PC-9 (cell line): ENCODE data around the gene KLHL40.

ENCODE experiments used
- EZH2 ChIP-seq: fragments of 200-600 bp; sonication (generic); IDR thresholded peaks from 2 replicates; pipeline ENCODE4 v1.8.0; 2017; ENCODE audit warnings: antibody characterized with exemption, low read depth
- TF ChIP-seq, protein P1 (sequence below): fragments of 200-600 bp; sonication (generic); conservative IDR thresholded peaks from 2 replicates; pipeline ENCODE4 v1.6.1; 2017; ENCODE audit warnings: mixed run types, antibody characterized with exemption, mild to moderate bottlenecking, moderate library complexity

DNA sequence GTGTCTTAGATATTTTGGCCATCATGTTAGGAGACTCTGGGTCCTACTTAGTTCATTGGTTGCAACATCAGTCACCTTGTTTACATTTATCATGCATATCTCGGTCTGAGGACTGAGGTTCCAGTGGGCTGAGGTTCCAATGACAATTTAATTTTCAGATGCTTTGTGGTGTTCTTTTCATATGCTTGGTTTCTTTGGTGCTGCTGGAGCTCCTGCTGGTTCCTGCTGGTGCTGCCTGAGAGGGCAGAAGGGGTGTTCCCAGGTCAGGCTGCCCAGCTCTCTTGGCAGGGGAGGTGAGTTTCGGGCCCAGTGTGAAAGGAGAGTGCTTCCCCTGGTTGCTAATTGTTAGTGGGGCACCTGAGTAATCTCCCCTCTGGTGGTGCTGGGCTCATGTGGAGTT lies 6.9 kb upstream of the KLHL40 start:
- TF ChIP-seq, protein P1, sequence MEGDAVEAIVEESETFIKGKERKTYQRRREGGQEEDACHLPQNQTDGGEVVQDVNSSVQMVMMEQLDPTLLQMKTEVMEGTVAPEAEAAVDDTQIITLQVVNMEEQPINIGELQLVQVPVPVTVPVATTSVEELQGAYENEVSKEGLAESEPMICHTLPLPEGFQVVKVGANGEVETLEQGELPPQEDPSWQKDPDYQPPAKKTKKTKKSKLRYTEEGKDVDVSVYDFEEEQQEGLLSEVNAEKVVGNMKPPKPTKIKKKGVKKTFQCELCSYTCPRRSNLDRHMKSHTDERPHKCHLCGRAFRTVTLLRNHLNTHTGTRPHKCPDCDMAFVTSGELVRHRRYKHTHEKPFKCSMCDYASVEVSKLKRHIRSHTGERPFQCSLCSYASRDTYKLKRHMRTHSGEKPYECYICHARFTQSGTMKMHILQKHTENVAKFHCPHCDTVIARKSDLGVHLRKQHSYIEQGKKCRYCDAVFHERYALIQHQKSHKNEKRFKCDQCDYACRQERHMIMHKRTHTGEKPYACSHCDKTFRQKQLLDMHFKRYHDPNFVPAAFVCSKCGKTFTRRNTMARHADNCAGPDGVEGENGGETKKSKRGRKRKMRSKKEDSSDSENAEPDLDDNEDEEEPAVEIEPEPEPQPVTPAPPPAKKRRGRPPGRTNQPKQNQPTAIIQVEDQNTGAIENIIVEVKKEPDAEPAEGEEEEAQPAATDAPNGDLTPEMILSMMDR: no peak
- no peak for TF ChIP-seq EZH2
